K562 (cell line): ENCODE results near the gene ACTL10. TPM values are rescaled to one million over a fixed set of nuclear protein-coding genes. Genes with fewer than 3 reads are reported as not detected.
A peak's percentile ranks its signal among the peaks of the same experiment; 100 is the strongest.

ENCODE experiments used
- ATAC-seq: fragments of 200-7000 bp; cut with Tn5 transposase; 3 replicates; pipeline ENCODE4 v1.9.1; 2020; ENCODE audit warnings: moderate library complexity
- BruUV-seq: library from RNA; stranded (reverse); fragments of 400-500 nt; replicated peaks from 2 replicates; lab custom pipeline; 2021; lab: Mats Ljungman, UMichigan
- CTCF ChIA-PET: fragments of 300-600 bp; formaldehyde crosslinking; extraction: SDS; loops from one replicate; lab custom pipeline; 2021; ENCODE audit warnings: low intra/inter-chr PET ratio; lab: Yijun Ruan, JAX
- POLR2A ChIA-PET: fragments of 300-600, 350-650 bp; sonication (Branson Sonifier 250); formaldehyde crosslinking; extraction: SDS; loops from one replicate; lab custom pipeline; 2021; ENCODE audit warnings: antibody characterized with exemption, inconsistent platforms; lab: Yijun Ruan, JAX
- DNase-seq, 4 experiments: peaks; one replicate each; pipeline versions ENCODE4 v3.0.0 to v3.0.0-alpha.2; 2011 to 2018; ENCODE audit warnings: low spot score in 3 of 4, mixed read lengths in 3 of 4; ENCODE audit errors: extremely low read depth in 1 of 4
- FAIRE-seq: peaks from 2 replicates; lab custom pipeline; 2011; peaks lifted over from hg19 to GRCh38; lab: Jason Lieb, UNC
- H2AFZ ChIP-seq: 2 replicates; pipeline ENCODE4 v1.6.0; 2011; ENCODE audit warnings: low read depth, low read length, control low read depth, inconsistent platforms
- H3K27ac ChIP-seq: fragments of 200-600 bp; 3 replicates; pipeline ENCODE4 v1.8.0; 2011; ENCODE audit warnings: low read depth, mild to moderate bottlenecking, control low read depth, inconsistent platforms, low read length, moderate library complexity, mixed read lengths; ENCODE audit errors: extremely low read depth
- H3K27me3 ChIP-seq, 2 experiments: fragments of 300-600 bp in 1 of 2; 2 replicates in 1 of 2; 3 replicates in 1 of 2; pipeline versions ENCODE4 v1.6.0 to v1.8.0; 2011; ENCODE audit warnings: inconsistent platforms in 2 of 2, low read length in 2 of 2, mild to moderate bottlenecking in 1 of 2, mixed read lengths in 1 of 2, moderate library complexity in 1 of 2; ENCODE audit not compliant: control insufficient read depth in 2 of 2, insufficient read depth in 2 of 2
- H3K36me3 ChIP-seq: fragments of 300-600 bp; 3 replicates; pipeline ENCODE4 v1.8.0; 2011; ENCODE audit warnings: mild to moderate bottlenecking, low read length, inconsistent platforms; ENCODE audit not compliant: control insufficient read depth, insufficient read depth
- H3K4me1 ChIP-seq, 2 experiments: fragments of 200-600 bp in 1 of 2; replicated peaks in 1 of 2; 2 replicates in 1 of 2; 3 replicates in 1 of 2; pipeline versions ENCODE4 v1.5.1 to v1.8.0; 2011; ENCODE audit warnings: inconsistent platforms in 2 of 2, low read length in 2 of 2, mild to moderate bottlenecking in 1 of 2, mixed read lengths in 1 of 2, moderate library complexity in 1 of 2; ENCODE audit not compliant: control insufficient read depth in 2 of 2, insufficient read depth in 2 of 2
- H3K4me2 ChIP-seq: 2 replicates; pipeline ENCODE4 v1.6.1; 2011; ENCODE audit warnings: low read length, control low read depth, inconsistent platforms, mixed read lengths; ENCODE audit not compliant: insufficient read depth
- H3K4me3 ChIP-seq: fragments of 200-600 bp; sonication (generic), shearing (Covaris generic); 2 replicates; pipeline ENCODE4 v1.5.1; 2016; ENCODE audit warnings: control low read depth, inconsistent platforms
- H3K79me2 ChIP-seq: fragments of 200-600 bp; 3 replicates; pipeline ENCODE4 v1.8.0; 2011; ENCODE audit warnings: low read length, inconsistent platforms; ENCODE audit not compliant: control insufficient read depth, insufficient read depth
- H3K9ac ChIP-seq, 2 experiments: 2 replicates each; pipeline versions ENCODE4 v1.6.0 to v1.6.1; 2011; ENCODE audit warnings: low read depth in 2 of 2, low read length in 2 of 2, control low read depth in 1 of 2, inconsistent platforms in 1 of 2, mild to moderate bottlenecking in 1 of 2, mixed read lengths in 1 of 2; ENCODE audit not compliant: insufficient read depth in 1 of 2
- H3K9me1 ChIP-seq: one replicate; pipeline ENCODE4 v1.6.0; 2011; ENCODE audit warnings: inconsistent platforms, mild to moderate bottlenecking, low read length, moderate library complexity; ENCODE audit not compliant: control insufficient read depth, insufficient read depth
- H3K9me3 ChIP-seq: replicated peaks from 2 replicates; pipeline ENCODE4 v1.5.1; 2011; ENCODE audit warnings: low read depth, low read length, inconsistent platforms; ENCODE audit not compliant: control insufficient read depth, insufficient read depth
- H4K20me1 ChIP-seq: replicated peaks from 2 replicates; pipeline ENCODE4 v1.6.1; 2011; ENCODE audit warnings: low read length, inconsistent platforms, mixed read lengths; ENCODE audit not compliant: control insufficient read depth, insufficient read depth
- BDP1 ChIP-seq: IDR thresholded peaks from 3 replicates; pipeline ENCODE4 v1.6.1; 2011; ENCODE audit not compliant: insufficient read length, insufficient read depth
- C11orf30 ChIP-seq: fragments of 450-650 bp; IDR thresholded peaks from 2 replicates; pipeline ENCODE4 v1.6.1; 2016; ENCODE audit warnings: low read depth, mild to moderate bottlenecking
- CBFA2T3 ChIP-seq: fragments of 450-650 bp; IDR thresholded peaks from 2 replicates; pipeline ENCODE4 v1.6.1; 2017
- GTF2B ChIP-seq: IDR thresholded peaks from 2 replicates; pipeline ENCODE4 v1.6.1; 2011; ENCODE audit not compliant: insufficient read length; ENCODE audit errors: extremely low read depth
- HLTF ChIP-seq: fragments of 450-650 bp; IDR thresholded peaks from 2 replicates; pipeline ENCODE4 v1.6.1; 2016
- HNRNPH1 ChIP-seq: fragments of 200-400 bp; formaldehyde crosslinking; optimal IDR thresholded peaks from 2 replicates; pipeline ENCODE3; 2017; ENCODE audit warnings: low read depth, mild to moderate bottlenecking, low read length, moderate library complexity
- KDM2B ChIP-seq: fragments of 250-450 bp; sonication (Bioruptor Pico); IDR thresholded peaks from 2 replicates; pipeline ENCODE4 v1.8.0; 2021; ENCODE audit warnings: mild to moderate bottlenecking, moderate library complexity
- MAFG ChIP-seq: fragments of 450-650 bp; conservative IDR thresholded peaks from 2 replicates; pipeline ENCODE4 v1.6.1; 2016; ENCODE audit warnings: missing genetic modification characterization, missing compliant biosample characterization
- MAX ChIP-seq: sonication (generic); formaldehyde crosslinking; IDR thresholded peaks from 2 replicates; pipeline ENCODE4 v1.9.0; 2022; ENCODE audit warnings: mild to moderate bottlenecking, missing genetic modification reagents
- MIER1 ChIP-seq: fragments of 450-650 bp; IDR thresholded peaks from 2 replicates; pipeline ENCODE4 v1.6.1; 2016; ENCODE audit warnings: antibody characterized with exemption, mild to moderate bottlenecking, low read depth
- MXD1 ChIP-seq: fragments of 250-450 bp; sonication (Bioruptor Pico); IDR thresholded peaks from 2 replicates; pipeline ENCODE4 v1.8.0; 2021; ENCODE audit warnings: borderline replicate concordance, mild to moderate bottlenecking, moderate library complexity; ENCODE audit not compliant: poor library complexity, severe bottlenecking
- NFE2 ChIP-seq: IDR thresholded peaks from 2 replicates; pipeline ENCODE4 v1.6.1; 2014; ENCODE audit warnings: antibody characterized with exemption, low read depth
- PHF21A ChIP-seq: fragments of 450-650 bp; IDR thresholded peaks from 2 replicates; pipeline ENCODE4 v1.6.1; 2017; ENCODE audit warnings: low read depth, borderline replicate concordance
- RCOR1 ChIP-seq, 2 experiments: IDR thresholded peaks; 2 replicates each; pipeline ENCODE4 v1.6.1; 2012; ENCODE audit warnings: low read depth in 2 of 2, low read length in 2 of 2, borderline replicate concordance in 1 of 2, improper control_type of control experiment in 1 of 2
- RFX1 ChIP-seq: fragments of 450-650 bp; IDR thresholded peaks from 2 replicates; pipeline ENCODE4 v1.6.1; 2016; ENCODE audit warnings: mild to moderate bottlenecking, moderate library complexity
- TSC22D4 ChIP-seq: fragments of 450-650 bp; IDR thresholded peaks from 2 replicates; pipeline ENCODE4 v1.6.1; 2016; ENCODE audit warnings: missing genetic modification characterization, missing biosample characterization, control low read depth
- XRCC4 ChIP-seq: IDR thresholded peaks from one replicate; pipeline ENCODE4 v1.6.1; 2011; ENCODE audit not compliant: insufficient read depth, insufficient read length; ENCODE audit errors: extremely low read depth
- ZNF12 ChIP-seq: sonication (generic); formaldehyde crosslinking; IDR thresholded peaks from 2 replicates; pipeline ENCODE4 v1.4.0; 2020; ENCODE audit warnings: mild to moderate bottlenecking, missing genetic modification reagents
- ZNF224 ChIP-seq: sonication (generic); formaldehyde crosslinking; IDR thresholded peaks from 2 replicates; pipeline ENCODE4 v1.8.0; 2022; ENCODE audit warnings: mild to moderate bottlenecking, missing genetic modification reagents
- ZSCAN29 ChIP-seq: fragments of 450-650 bp; IDR thresholded peaks from 2 replicates; pipeline ENCODE4 v1.6.1; 2017
- ZSCAN32 ChIP-seq: fragments of 450-650 bp; formaldehyde crosslinking; IDR thresholded peaks from 2 replicates; pipeline ENCODE4 v1.4.0; 2020; ENCODE audit warnings: mild to moderate bottlenecking, moderate library complexity
- WGBS: fragments of 100-300 bp; shearing (Covaris generic); methylation state at CpG from one replicate; pipeline ENCODE4 v1.1.6; 2016; ENCODE audit warnings: low coverage, mixed read lengths; ENCODE audit not compliant: insufficient coverage; ENCODE audit errors: missing lambda C conversion rate; 5-methylcytosine and 5-hydroxymethylcytosine counted together
- in situ Hi-C: fragments of 300-500 bp; cut with MboI; formaldehyde crosslinking; loops from 4 replicates; pipeline ENCODE4 v1.15.0; 2018; ENCODE audit warnings: inconsistent platforms, mixed read lengths
- intact Hi-C: fragments of 100-400 bp; cut with micrococcal nuclease; formaldehyde crosslinking; loops from 2 replicates; pipeline ENCODE4 v1.14.2; 2022
- polyA plus RNA-seq, 8 experiments: library from polyadenylated mRNA; depleted of rRNA in 4 of 8; stranded (reverse) in 5 of 8; unstranded in 3 of 8; fragments of >200 nt; fragmentation: Nextera tagmentation in 2 of 8; fragmentation: Illumina TruSeq in 1 of 8; extraction: Ambion mirVana in 2 of 8; extraction: Trizol in 1 of 8; gene quantifications; 2 replicates each; pipeline versions ENCODE4 v1.2.1 to v1.2.3, GENCODE V29; 2011 to 2014; ENCODE audit warnings: inconsistent platforms in 1 of 8, missing spikeins in 1 of 8
- total RNA-seq, 7 experiments: library from RNA; depleted of rRNA in 6 of 7; stranded (reverse); fragments of >200 nt in 6 of 7; fragmentation: Illumina TruSeq in 2 of 7; extraction: Trizol in 2 of 7; gene quantifications; 2 replicates each; pipeline versions ENCODE4 v1.2.1 to v1.2.3, GENCODE V29; 2011 to 2021; ENCODE audit warnings: low replicate concordance in 1 of 7

Gene ACTL10
- total and polyA plus RNA-seq, 9 of the 15 experiments (the other 6 are each of a cell fraction or from before 2014, with no cell fraction given) = 0.07 to 0.14 TPM; not detected in 7

- peaks cover 6% of the 10 kb centered on the region; the same call in 1 of the 2 replicates for H4K20me1 ChIP-seq
- FAIRE-seq (peak; percentile 98), ATAC-seq (peak; percentile 50), DNase-seq (peak; percentile 57 to 92 (median 68))
- H3K9ac ChIP-seq = no peak overlapping the region
- H3K4me3 ChIP-seq = no peak overlapping the region
- no peak overlapping the region for H2AFZ ChIP-seq
- no peaks in the 10 kb centered on the region for H3K9me1 ChIP-seq
- CTCF ChIA-PET = no interaction called here
- intact Hi-C loops (loop anchor here (1.0 to 5.0 kb wide), 3 partner anchors 19 to 122 kb away; partner anchors contain the start of genes CHMP4B and ZNF341), in situ Hi-C loops (no loop called here)
- POLR2A ChIA-PET = interaction anchor here (0.6 to 1.0 kb wide), 3 partner anchors 10 to 321 kb away, joined by 5 to 6 read pairs (median 5); no protein-coding TSS in a partner anchor
- H3K9me3 ChIP-seq = no peaks in the 10 kb centered on the region
- H3K4me1 ChIP-seq = peaks cover 36 to 51% of the 10 kb centered on the region in 2 experiments
- H3K27me3 ChIP-seq = no peaks in the 10 kb centered on the region
- peaks cover 7% of the 10 kb centered on the region for H3K79me2 ChIP-seq
- H3K4me2 ChIP-seq = peak overlapping the region; percentile 22
- H3K27ac ChIP-seq = peak overlapping the region; percentile 9; the same call in 1 of the 3 replicates
- 0% methylated on average over 4 of the region's 4 CpGs for WGBS
- no TSS peak for BruUV-seq
- H3K36me3 ChIP-seq = no peaks in the 10 kb centered on the region
- TF ChIP-seq NFE2 (peak; percentile 34; the same call in 1 of the 2 replicates), PHF21A (no peak), ZSCAN29 (no peak), MAX (CRISPR knock-in tag) (peak; percentile 55; the same call in 1 of the 2 replicates), MAFG (tag) (0 out of 2 replicates have a peak, but pooled peaks have one; percentile 5), ZNF224 (CRISPR knock-in tag) (no peak), MXD1 (CRISPR knock-in tag) (no peak), C11orf30 (0 out of 2 replicates have a peak, but pooled peaks have one; percentile 4), TSC22D4 (tag) (no peak), GTF2B (no peak), ZNF12 (CRISPR knock-in tag) (no peak), CBFA2T3 (peak; percentile 97), ZSCAN32 (CRISPR knock-in tag) (no peak), RCOR1 (IDR thresholded peaks at IDR 0.05; ENCODE audit: borderline replicate concordance in 1 of 2, low read depth in 2 of 2, low read length in 2 of 2) (peak; percentile 98 to 99), KDM2B (no peak), MIER1 (no peak), HLTF (no peak), XRCC4 (no peak), BDP1 (no peak), HNRNPH1 (no peak), RFX1 (no peak)
Measured at GRCh38 chr20:33689973-33690372, 23.2 kb downstream of the ACTL10 start.
